GM12874 (cell line): ENCODE measurements around the gene ALG14.

ENCODE experiments used
- TF ChIP-seq, protein P1 (sequence below): IDR thresholded peaks from 2 replicates; pipeline ENCODE4 v1.5.1; 2011; ENCODE audit warnings: low read depth, mild to moderate bottlenecking, control low read depth, low read length, moderate library complexity; ENCODE audit not compliant: insufficient read depth

Gene ALG14

DNA sequence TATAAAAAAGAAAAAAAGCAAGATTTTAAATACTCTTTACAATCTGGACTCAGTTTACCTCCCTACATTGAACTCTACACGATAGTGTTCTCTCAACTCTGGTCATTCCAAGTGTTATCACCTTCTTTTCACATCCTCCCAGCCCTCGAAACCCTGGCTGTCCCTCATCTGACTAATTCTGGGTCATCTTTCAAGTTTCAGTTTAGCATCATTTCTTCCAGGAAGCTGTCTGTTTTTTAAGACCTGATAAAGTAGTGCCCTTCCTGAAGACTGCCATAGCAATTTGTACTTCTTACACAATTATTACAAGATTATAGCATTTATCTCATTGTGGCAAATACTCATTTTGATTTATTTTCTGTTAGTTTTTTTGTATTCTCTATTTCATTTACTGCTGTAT lies 1.2 kb downstream of the ALG14 start:
- TF ChIP-seq, protein P1, sequence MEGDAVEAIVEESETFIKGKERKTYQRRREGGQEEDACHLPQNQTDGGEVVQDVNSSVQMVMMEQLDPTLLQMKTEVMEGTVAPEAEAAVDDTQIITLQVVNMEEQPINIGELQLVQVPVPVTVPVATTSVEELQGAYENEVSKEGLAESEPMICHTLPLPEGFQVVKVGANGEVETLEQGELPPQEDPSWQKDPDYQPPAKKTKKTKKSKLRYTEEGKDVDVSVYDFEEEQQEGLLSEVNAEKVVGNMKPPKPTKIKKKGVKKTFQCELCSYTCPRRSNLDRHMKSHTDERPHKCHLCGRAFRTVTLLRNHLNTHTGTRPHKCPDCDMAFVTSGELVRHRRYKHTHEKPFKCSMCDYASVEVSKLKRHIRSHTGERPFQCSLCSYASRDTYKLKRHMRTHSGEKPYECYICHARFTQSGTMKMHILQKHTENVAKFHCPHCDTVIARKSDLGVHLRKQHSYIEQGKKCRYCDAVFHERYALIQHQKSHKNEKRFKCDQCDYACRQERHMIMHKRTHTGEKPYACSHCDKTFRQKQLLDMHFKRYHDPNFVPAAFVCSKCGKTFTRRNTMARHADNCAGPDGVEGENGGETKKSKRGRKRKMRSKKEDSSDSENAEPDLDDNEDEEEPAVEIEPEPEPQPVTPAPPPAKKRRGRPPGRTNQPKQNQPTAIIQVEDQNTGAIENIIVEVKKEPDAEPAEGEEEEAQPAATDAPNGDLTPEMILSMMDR: no peak

DNA sequence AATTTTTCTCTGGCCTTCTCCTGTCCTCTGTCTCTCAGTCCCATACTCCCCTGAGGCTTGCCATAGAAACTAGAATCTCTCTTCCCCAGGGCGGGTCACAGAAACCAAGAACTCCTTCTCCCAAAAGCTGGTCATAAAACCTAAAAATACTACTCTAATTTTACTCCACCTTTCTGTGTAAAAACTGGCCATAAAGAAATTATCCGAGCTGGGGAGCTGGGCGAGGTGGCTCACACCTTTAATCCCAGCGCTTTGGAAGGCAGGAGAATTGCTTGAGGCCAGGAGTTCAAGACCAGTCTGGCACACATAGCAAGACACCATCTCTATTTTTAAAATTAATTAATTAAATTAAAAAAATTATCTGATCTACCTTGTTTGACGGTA lies 3.0 kb downstream of the ALG14 start:
- TF ChIP-seq, protein P1: no peak

DNA sequence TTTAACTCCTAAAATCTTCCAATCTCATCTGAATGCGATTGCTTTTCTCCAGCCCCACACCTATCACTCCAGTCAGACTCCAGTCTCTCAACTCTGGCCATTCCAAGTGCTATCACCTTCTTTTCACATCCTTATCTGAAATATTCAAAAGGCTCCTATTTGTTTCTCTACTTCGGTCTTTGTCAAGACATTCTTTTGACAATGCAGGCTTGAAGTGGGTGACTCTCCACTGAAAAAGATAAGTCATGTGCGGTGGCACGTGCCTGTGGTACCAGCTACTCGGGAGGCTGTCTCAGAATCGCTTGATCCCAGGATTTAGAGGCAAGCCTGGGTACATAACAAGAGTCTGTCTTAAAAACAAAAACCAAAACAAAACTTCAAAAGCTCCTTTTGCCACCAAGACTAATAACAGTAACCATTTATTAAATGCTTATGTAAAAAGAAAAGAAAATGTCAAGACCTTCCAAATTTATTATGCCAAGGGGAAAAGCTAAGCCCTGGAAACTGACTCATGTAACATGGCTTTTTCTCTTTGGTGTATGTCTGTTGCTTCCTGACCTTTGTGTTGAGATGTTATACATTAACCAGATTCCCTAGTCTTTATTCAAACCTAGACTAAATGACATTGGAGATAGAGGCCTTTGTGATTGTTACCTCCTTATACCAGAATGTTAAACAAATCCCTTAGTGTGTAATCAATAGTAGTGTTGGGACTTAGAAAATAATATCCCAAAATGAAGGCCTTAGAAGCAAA lies 3.6 kb downstream of the ALG14 start:
- TF ChIP-seq, protein P1: no peak

DNA sequence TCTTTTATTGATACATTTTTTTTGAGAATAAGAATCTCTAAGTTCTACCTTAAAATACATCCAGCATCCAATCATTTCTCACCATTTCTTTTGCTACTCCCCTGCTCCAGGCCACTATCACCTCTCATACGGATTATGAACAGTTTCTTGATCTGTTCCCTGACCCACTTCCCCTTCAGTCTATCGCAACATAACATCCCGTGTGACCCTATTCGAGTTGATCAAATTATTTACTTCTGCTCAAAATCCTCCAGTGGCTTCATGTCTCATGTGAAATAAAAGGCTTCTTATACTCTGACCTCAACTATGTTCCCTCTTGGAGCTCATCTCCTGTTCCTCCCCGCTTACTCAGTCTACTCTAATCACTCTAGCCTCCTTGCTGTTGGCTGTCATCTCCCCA lies 5.2 kb downstream of the ALG14 start:
- TF ChIP-seq, protein P1: no peak

DNA sequence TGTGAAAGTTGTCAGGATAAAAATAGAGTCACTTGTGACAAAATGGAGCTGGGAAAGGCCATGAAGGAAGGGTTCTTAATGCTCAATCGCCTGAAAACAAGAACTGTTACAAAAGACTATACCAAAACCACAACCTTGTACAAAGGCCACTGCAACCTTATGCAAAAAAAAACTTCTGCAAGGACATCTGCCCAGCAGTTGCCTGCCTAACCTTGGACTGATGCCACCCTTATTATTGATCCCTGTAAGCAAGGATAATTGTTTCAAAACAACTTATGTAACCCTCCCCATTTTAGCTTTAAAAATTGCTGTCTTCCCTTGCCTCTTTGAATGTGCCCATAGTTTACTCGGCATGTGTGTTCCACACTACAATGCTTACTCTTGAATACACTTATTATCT lies 5.7 kb downstream of the ALG14 start:
- TF ChIP-seq, protein P1: no peak

DNA sequence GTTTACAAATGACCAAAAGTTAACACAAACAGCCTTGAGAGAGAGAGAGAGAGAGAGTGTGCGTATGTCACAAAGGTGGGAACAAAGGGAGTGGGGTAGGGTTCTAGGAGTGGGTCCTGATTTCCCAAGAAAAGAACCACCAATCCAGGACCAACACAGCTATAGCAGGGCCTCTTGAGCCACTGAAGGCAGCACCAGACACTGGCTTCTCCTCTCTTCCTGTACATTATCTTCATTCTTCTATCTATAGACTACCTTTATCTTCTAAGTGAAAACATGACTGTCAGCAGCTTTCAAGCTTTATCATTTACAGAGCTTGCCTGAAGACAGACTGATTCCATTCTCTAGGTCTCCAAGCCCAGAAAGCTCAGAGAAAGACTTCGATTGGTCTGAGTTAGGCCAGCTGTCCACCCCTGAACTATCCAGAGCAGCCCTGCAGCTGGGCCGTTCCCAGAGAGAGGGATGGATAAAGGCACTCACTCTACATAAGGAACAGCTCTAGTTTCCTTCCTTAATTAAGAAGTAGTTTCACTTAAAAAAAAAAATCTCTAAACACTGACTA lies 11.2 kb downstream of the ALG14 start:
- TF ChIP-seq, protein P1: no peak

DNA sequence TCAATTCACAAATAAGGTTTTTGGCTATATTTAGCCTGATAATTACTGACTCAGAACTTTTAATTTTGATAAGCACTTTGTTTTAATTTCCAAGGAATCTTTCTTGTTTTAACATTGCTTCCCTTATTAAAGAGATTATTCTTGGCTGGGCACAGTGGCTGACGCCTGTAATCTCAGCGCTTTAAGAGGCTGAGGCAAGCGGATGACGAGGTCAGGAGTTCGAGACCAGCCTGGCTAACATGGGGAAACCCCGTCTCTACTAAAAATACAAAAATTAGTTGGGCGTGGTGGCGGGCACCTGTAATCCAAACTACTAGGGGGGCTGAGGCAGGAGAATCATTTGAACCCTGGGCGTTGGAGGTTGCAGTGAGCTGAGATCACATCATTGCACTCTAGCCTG lies 13.8 kb downstream of the ALG14 start:
- TF ChIP-seq, protein P1: no peak
